ENCODE results near the gene ANXA1. TPM values are rescaled to one million over a fixed set of nuclear protein-coding genes. Genes with fewer than 3 reads are reported as not detected.
A peak's percentile ranks its signal among the peaks of the same experiment; 100 is the strongest.

The ANXA1 gene
- total RNA-seq, 1 experiment from 2014 or later: 430 TPM

GRCh38 chr9:73148447-73148937, 3.2 kb upstream of the ANXA1 start:
- BruUV-seq (replicated peaks): no TSS peak
- H3K4me1 ChIP-seq (ENCODE audit: insufficient read depth, low read length, poor library complexity, severe bottlenecking): peaks cover 71% of the 10 kb centered on the region
- TF ChIP-seq CTCF (conservative IDR thresholded peaks at IDR 0.05; ENCODE audit: low read depth, low read length): no peak
- TF ChIP-seq EZH2 (IDR thresholded peaks at IDR 0.05; ENCODE audit: borderline replicate concordance, low read depth, low read length, poor library complexity, severe bottlenecking): no peak
- CTCF ChIA-PET: no interaction called here
- intact Hi-C loops (cut with micrococcal nuclease; ENCODE audit: unreplicated experiment): no loop called here
- no peaks in the 10 kb centered on the region for H3K9me3 ChIP-seq (ENCODE audit: low read depth, low read length, poor library complexity, severe bottlenecking)
- no peaks in the 10 kb centered on the region for H3K27me3 ChIP-seq (replicated peaks; ENCODE audit: insufficient read depth, low read depth, low read length, poor library complexity)
- no peaks in the 10 kb centered on the region for H3K36me3 ChIP-seq (ENCODE audit: insufficient read depth, low read length, poor library complexity, severe bottlenecking)
- H3K27ac ChIP-seq (ENCODE audit: low read depth, low read length, poor library complexity, severe bottlenecking): peak overlapping the region; percentile 90
- DNase-seq (ENCODE audit: low spot score): no peak
- POLR2A ChIA-PET (ENCODE audit: low non-redundant PET): no interaction called here
- no peak overlapping the region for H3K4me3 ChIP-seq (ENCODE audit: low read depth, low read length, poor library complexity, severe bottlenecking)

- Histone ChIP-seq H3K4me1 (ENCODE audit: insufficient read depth, low read length, poor library complexity, severe bottlenecking) (peaks cover 63% of the 10 kb centered on the region), H3K36me3 (ENCODE audit: insufficient read depth, low read length, poor library complexity, severe bottlenecking) (no peaks in the 10 kb centered on the region), H3K4me3 (ENCODE audit: low read depth, low read length, poor library complexity, severe bottlenecking) (peak overlapping the region; percentile 18), H3K27ac (ENCODE audit: low read depth, low read length, poor library complexity, severe bottlenecking) (peak overlapping the region; percentile 90), H3K27me3 (replicated peaks; ENCODE audit: insufficient read depth, low read depth, low read length, poor library complexity) (no peaks in the 10 kb centered on the region), H3K9me3 (ENCODE audit: low read depth, low read length, poor library complexity, severe bottlenecking) (no peaks in the 10 kb centered on the region)
- DNase-seq (ENCODE audit: low spot score): peak; percentile 77
- ChIA-PET POLR2A (ENCODE audit: low non-redundant PET) (no interaction called here), CTCF (interaction anchor here (0.5 kb wide), 1 partner anchor 175 kb away, joined by 5 read pairs; no protein-coding TSS in a partner anchor)
- no peak for TF ChIP-seq CTCF (conservative IDR thresholded peaks at IDR 0.05; ENCODE audit: low read depth, low read length)
- no peak for TF ChIP-seq EZH2 (IDR thresholded peaks at IDR 0.05; ENCODE audit: borderline replicate concordance, low read depth, low read length, poor library complexity, severe bottlenecking)
- BruUV-seq (replicated peaks): no TSS peak
- intact Hi-C loops (cut with micrococcal nuclease; ENCODE audit: unreplicated experiment): no loop called here
Measured at GRCh38 chr9:73149371-73150067, 2.1 kb upstream of the ANXA1 start.

- H3K4me3 ChIP-seq (ENCODE audit: low read depth, low read length, poor library complexity, severe bottlenecking): peak overlapping the region; percentile 65
- no TSS peak for BruUV-seq (replicated peaks)
- no peaks in the 10 kb centered on the region for H3K27me3 ChIP-seq (replicated peaks; ENCODE audit: insufficient read depth, low read depth, low read length, poor library complexity)
- H3K27ac ChIP-seq (ENCODE audit: low read depth, low read length, poor library complexity, severe bottlenecking): peak overlapping the region; percentile 90
- ChIA-PET CTCF (no interaction called here), POLR2A (ENCODE audit: low non-redundant PET) (no interaction called here)
- peaks cover 62% of the 10 kb centered on the region for H3K4me1 ChIP-seq (ENCODE audit: insufficient read depth, low read length, poor library complexity, severe bottlenecking)
- DNase-seq (ENCODE audit: low spot score): peak; percentile 58
- TF ChIP-seq EZH2 (IDR thresholded peaks at IDR 0.05; ENCODE audit: borderline replicate concordance, low read depth, low read length, poor library complexity, severe bottlenecking): no peak
- intact Hi-C loops (cut with micrococcal nuclease; ENCODE audit: unreplicated experiment): loop anchor here (2.0 kb wide), 2 partner anchors 20 to 28 kb away; no protein-coding TSS in a partner anchor
- no peaks in the 10 kb centered on the region for H3K9me3 ChIP-seq (ENCODE audit: low read depth, low read length, poor library complexity, severe bottlenecking)
- no peaks in the 10 kb centered on the region for H3K36me3 ChIP-seq (ENCODE audit: insufficient read depth, low read length, poor library complexity, severe bottlenecking)
Measured at GRCh38 chr9:73152543-73152844, 829 bp downstream of the ANXA1 start.
